OCI-M1 (cell line): ENCODE data around the gene IYD.

ENCODE experiments used
- DNase-seq: peaks from one replicate; lab custom pipeline; 2025; lab: John Stamatoyannopoulos, UW

Gene IYD

GRCh38 chr6:150394899-150395295 is 26.1 kb downstream of the IYD start:
- DNase-seq = no peak

GRCh38 chr6:150395388-150396009 is 26.7 kb downstream of the IYD start:
- peak; percentile 79 for DNase-seq

GRCh38 chr6:150403458-150404246 is 34.8 kb downstream of the IYD start:
- no peak for DNase-seq

DNA sequence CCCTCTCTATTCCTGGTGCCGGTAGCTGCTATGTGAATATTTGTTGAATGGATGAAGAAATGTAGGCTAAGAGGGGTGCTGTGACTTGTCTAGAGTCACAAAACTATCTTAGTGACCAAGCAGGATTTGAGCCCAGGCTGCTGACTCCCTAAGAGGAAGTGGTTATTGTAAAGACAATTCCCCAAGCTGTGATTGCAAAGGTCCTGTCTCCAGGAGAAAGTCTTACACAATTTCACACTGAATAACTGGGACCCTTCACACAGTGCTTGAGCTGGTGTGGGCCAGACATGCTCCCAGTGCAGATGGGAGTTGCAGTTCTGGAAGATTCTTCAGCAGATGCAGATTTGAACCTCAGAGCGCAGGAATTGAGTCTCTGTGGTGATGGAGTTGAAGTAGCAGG is 38.1 kb downstream of the IYD start:
- DNase-seq = peak; percentile 30

DNA sequence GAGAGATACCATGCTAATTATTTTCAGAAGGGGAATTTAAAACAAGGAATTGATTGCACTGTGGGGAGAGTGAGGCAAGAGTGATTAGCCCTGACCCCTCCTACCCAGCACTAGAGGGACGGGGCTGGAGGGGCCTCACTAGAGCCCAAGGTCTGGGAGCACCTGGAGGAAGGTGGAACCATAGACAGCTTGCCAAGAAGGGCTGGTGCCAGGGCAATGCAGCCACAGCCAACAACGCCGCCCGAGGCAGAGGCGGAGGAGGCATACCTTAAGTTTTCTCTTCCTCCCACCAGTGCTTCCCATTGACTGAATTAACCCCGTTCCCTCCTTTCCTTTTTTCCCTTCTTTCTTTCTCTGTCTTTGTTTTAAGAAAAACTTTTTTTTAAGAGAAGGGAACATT is 40.0 kb downstream of the IYD start:
- DNase-seq = no peak

DNA sequence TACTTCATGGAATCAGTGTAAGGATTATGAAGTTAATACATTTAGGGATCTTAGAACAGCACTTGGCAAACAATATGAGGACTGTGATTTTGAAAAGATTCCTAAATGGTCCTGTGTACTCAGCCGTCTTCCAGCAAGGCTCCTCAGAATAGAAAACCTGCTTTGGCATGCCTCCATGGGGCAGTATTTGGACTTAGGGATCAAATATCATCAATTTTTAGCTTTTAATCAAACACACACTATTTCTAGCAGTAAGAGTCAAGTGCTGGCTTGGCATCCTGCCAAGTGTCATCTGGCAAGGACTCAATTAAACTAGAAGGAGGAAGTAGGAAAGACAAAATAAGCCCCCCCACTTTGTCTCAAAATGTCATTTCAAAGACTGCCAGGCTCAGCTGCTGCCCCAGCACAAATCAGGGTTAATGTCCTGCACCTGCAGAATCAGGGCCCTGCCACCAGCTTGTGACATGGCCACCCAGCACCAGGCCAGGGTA is 40.8 kb downstream of the IYD start:
- DNase-seq = peak; percentile 75

DNA sequence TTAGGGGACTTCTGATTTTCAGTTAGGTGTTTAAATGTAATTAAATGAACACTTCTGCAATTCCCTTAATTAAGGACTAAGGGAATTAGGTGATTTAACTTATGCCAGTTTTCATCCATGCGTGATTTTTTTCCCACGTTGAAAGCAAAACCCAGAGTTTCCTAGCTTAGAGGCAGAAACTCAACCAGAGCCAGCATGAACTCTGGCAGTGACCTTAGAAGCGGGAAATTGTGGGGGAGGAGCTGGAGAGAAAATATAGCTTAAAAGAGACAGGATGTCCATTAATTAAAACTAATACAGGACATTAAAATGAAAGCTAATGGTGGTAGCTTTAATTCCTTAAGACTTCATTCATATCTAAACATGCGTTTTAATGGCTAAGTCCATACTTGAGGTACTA is 41.6 kb downstream of the IYD start:
- DNase-seq = no peak

- DNase-seq = no peak
Observed at GRCh38 chr6:150410906-150411305, 42.1 kb downstream of the IYD start.

DNA sequence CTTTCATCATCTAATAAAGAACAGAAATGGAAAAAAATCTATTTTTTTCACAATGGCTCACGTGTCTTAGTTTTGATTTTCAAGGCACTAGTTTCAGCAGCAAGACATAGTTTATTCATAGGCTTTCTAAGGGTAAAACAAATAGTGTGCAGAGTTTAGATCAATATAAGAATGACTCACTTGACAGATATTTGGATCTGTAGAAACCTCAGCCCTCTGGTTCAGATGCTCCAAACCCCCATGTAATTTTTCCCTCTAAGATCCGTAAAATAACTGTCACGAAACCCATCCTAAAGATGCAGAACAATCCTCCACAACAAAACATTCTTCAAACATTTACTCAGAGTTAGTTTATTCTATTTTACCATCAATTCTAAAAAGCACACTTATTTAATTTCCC is 43.4 kb downstream of the IYD start:
- DNase-seq = no peak

DNA sequence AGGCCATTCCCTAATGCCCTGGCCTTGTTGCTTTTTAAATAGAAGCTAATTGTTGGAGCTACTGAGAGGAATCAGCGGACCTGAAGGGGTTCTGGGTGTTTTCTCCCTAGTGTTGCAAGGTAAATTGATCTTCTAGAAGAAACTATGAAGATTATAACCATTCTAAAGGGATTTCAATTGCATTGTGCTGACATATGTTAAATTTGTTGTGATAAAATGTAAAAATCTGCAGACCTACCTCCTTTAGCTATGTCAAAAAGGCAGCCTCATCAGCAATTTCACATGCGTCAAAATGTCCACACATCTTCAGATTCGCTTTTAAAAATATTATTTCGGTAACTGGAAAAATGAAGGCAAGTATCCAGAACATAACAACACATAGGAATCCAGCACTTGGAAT is 44.4 kb downstream of the IYD start:
- no peak for DNase-seq

- DNase-seq = no peak
Observed at GRCh38 chr6:150413781-150414281, 45.0 kb downstream of the IYD start.

GRCh38 chr6:150416128-150416527 is 47.3 kb downstream of the IYD start:
- no peak for DNase-seq

DNA sequence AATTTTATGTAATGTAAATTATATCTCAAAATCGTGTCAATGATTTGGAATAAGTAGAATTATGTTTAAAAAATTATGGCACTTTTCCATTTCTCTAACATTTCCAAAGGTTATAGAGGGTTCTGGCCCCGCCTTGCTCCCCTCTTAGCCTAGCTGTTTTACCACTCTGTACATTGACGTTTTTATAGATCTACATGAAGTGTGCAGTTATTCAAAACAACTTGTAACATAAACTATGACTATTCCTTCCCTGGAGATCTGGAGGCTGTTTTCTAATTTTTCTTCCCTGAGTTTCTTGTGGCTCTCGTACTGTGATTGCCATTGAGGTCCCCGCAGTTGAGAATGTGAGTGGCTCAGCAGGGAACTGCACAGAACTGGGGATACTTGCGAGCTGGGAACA is 48.4 kb downstream of the IYD start:
- no peak for DNase-seq

DNA sequence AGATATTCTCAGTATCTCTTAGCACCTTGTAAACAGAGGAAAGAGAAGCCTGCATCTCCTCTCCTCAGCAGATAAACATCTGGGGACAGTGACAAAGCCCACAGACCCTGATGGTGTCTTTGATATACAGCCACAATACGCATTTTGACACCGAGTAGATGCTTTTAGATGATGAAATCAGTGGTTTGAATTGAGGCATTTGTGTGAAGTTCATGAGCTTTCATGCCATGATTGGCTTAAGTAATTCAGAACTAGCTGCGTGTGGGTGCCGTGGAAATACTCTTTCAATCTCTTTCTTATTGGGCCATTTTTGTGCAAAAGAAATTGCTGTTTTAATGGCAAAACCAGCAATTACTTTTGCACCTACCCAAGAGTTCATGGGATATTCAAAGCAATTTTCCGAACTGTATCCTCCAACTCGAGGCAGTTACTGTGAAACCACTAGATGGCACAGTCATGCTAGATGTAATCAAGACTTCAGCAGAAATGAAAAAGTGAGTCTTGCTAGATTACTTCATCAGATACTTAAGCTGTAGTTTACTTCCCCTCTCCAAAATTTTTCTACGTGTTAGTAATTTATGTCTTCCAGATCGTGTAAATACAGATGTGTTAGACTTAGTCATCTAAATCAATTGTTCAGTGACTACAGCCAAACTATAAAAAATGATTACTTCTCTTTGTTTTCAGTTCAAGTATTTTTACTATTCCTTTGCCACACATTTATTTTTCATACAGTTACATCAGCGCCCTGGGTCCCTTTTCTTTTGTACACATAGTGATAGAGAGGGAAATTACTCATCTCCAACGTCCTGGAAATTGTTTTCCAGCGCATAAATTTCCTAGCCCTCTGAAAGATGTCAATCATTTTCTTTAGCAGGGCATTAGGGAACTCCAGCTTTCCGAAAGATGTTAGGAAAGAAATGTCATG is 49.4 kb downstream of the IYD start:
- DNase-seq = peak; percentile 90

DNA sequence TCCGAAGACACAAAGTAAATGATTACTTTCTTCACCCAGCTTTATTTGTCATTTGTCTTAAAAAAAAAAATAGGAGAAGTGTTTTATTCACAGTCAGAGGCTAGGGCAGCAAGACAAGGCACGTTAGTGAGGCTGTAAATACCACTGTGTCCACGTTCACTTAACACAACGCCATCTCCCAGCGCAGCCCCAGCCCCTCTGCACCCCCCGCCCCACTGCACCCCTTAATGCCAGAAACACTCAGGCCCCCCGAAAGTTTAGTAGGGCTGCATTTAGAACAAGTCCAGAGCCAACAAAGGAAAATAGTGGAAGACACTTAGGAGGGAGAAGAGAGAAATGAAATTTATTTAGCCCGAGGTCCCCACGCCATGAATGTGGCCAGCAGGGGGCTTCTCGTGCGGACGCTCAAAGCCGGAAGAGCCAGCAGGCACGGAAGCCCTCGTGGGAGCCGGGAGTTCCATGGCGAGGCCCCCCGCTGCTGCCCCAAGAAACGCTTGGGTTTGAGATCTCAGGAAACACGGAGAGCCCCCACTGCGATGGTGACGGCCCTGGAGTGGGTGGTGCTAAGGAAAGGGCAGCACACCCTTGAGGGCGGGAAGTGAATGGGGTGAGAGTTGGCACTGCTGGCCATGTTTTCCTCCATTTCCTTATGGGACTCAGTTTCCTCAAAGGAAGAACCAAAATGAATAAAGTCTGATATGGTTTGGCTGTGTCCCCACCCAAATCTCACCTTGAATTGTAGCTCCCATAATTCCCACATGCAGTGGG is 50.2 kb downstream of the IYD start:
- DNase-seq = peak; percentile 63

- DNase-seq = no peak
Observed at GRCh38 chr6:150420428-150420827, 51.6 kb downstream of the IYD start.

GRCh38 chr6:150420926-150421325 is 52.1 kb downstream of the IYD start:
- no peak for DNase-seq

GRCh38 chr6:150425508-150425907 is 56.7 kb downstream of the IYD start:
- DNase-seq = no peak

GRCh38 chr6:150426198-150426597 is 57.4 kb downstream of the IYD start:
- DNase-seq = no peak

GRCh38 chr6:150427037-150427602 is 58.3 kb downstream of the IYD start:
- no peak for DNase-seq

DNA sequence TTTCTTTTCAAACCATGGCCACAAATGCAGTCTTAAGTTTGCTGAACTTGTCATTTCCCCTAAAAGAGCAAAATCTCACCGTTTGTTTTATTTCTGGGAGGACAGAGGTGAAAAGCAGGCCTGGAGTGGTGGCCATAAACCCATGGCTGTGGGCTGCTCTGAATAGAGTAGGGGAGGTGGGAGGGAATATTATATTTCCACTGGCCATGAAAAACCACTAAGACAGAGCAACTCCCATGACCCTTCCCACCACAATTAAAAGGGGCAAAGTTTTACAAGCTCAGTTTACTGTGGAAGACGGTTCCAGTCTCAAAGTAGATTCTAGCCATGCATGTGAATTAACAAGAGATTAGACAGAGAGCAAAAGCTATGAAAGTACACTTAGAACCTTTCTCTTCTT is 59.0 kb downstream of the IYD start:
- DNase-seq = no peak
